22Rv1 (cell line): ENCODE measurements around the gene PXMP4.

ENCODE experiments used
- CTCF ChIP-seq: fragments of 450-650 bp; IDR thresholded peaks from 2 replicates; pipeline ENCODE4 v1.5.1; 2017; ENCODE audit warnings: mild to moderate bottlenecking
- ZFX ChIP-seq: fragments of 450-650 bp; IDR thresholded peaks from 2 replicates; pipeline ENCODE4 v1.6.1; 2017; ENCODE audit warnings: antibody characterized with exemption, borderline replicate concordance

DNA sequence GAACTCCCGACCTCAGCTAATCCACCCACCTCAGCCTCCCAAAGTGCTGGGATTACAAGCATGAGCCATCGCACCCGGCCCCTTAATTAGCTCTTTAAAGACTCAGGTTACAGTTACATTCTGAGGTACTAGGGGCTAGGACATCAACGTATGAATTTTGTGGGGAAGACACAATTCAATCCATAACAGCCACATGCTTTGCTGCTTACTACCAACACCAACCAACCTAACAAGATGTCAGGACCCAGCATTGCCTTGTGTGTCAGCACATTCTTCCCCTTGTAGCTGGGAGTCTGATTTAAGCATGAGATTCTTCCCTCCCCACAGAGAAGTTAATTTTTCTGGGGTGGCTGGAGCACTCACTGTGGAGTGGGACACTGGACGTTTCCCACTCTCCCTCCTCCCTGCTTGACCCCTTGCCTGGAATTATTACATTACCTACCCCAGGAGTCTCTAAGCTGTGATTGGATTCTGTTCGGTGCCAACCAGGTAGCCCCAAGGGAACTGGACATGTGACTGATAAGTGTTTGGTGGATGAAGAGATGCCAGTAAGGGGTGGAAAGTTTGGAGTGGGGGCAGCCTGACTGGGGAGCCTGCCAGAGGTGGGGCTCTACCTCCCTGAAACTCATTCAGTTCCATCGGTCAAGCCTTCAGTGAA is 5.6 kb upstream of the PXMP4 start:
- no peak for TF ChIP-seq CTCF
- TF ChIP-seq ZFX = no peak
